ENCODE measurements around the gene MED27. TPM values are rescaled to one million over a fixed set of nuclear protein-coding genes. Genes with fewer than 3 reads are reported as not detected.

MED27 gene
- total and polyA plus RNA-seq, 2 of the 4 experiments (the other 2 are of a cell fraction): 50.2 to 63.4 TPM

DNA sequence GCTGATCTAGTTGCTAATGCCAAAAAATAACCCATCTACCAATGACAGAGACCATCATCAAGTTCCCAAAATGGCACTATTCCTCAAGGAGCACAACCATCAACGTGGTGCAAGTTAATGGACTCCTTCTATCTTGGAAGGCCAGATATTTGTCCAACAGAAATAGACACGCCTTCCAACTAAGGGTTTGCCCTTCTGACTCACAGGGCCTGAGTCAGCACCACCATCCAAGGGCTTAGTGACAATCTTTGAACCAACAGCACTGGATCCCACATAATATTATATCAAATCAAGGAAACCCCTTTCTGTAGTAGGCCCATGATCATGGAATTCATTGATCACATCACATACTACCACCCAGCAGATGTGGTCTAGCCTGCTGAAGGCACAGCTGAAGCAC lies 84.3 kb downstream of the MED27 start:
- H3K27ac ChIP-seq (ENCODE audit: insufficient read depth, low read length): no peak overlapping the region
- intact Hi-C loops (cut with micrococcal nuclease): no loop called here
- BruUV-seq (replicated peaks): no TSS peak

More for the DNA sequence above, 84.3 kb downstream of the MED27 start:
- WGBS, 2 experiments (ENCODE audit: extremely low coverage in 2 of 2, insufficient read length in 1 of 2): 90% methylated on average over 2 of the region's 2 CpGs; no CpG with 5 or more reads in 1 of the 2 experiments
- Histone ChIP-seq H3K4ac (ENCODE audit: low read depth, low read length) (no peak overlapping the region), H2BK20ac (ENCODE audit: low read depth, low read length) (no peak overlapping the region), H2BK5ac (ENCODE audit: low read depth, low read length, poor library complexity, severe bottlenecking) (no peak overlapping the region), H4K20me1 (ENCODE audit: insufficient read depth, low read length) (peaks cover 4% of the 10 kb centered on the region; the same call in 1 of the 2 replicates), H3K9me1 (ENCODE audit: insufficient read depth, low read length) (peaks cover 5% of the 10 kb centered on the region), H4K8ac (ENCODE audit: low read depth in 2 of 2, low read length in 2 of 2) (no peak overlapping the region), H4K91ac (ENCODE audit: insufficient read depth, low read depth, low read length) (no peak overlapping the region), H3K27me3 (ENCODE audit: control insufficient read depth, insufficient read depth, low read length) (no peaks in the 10 kb centered on the region), H3K56ac (ENCODE audit: extremely low read depth, insufficient read depth, low read length) (no peak overlapping the region), H3K23ac (ENCODE audit: low read depth, low read length) (no peak overlapping the region), H3K4me1 (ENCODE audit: control insufficient read depth, insufficient read depth, low read length) (peaks cover 11% of the 10 kb centered on the region), H3K4me3 (ENCODE audit: insufficient read depth, low read depth, low read length) (no peak overlapping the region), H3K36me3 (ENCODE audit: control insufficient read depth, insufficient read depth, low read length) (peaks cover 4% of the 10 kb centered on the region; the same call in 1 of the 2 replicates), H4K5ac (ENCODE audit: low read depth, low read length) (no peak overlapping the region), H3K14ac (replicated peaks; ENCODE audit: low read depth, low read length) (no peak overlapping the region), H2BK15ac (ENCODE audit: low read depth, low read length) (no peak overlapping the region; the same call in 2 of the 3 replicates), H3K79me1 (ENCODE audit: low read depth in 1 of 2, low read length in 2 of 2) (peaks cover 55 to 75% of the 10 kb centered on the region in 2 experiments), H2AFZ (replicated peaks; ENCODE audit: low read length, poor library complexity) (no peak overlapping the region), H2AK5ac (ENCODE audit: low read depth, low read length) (no peak overlapping the region), H2BK120ac (ENCODE audit: low read depth, low read length) (no peak overlapping the region), H2AK9ac (replicated peaks; ENCODE audit: low read depth, low read length, poor library complexity) (no peak overlapping the region), H3K9ac (ENCODE audit: low read depth, low read length) (no peak overlapping the region), H3K18ac (ENCODE audit: low read depth, low read length) (no peak overlapping the region), H3K4me2 (ENCODE audit: low read depth, low read length) (no peak overlapping the region), H3K9me3 (ENCODE audit: control insufficient read depth, insufficient read depth, low read length) (peaks cover 6% of the 10 kb centered on the region)
- ATAC-seq (ENCODE audit: low read depth): peak; percentile 36; the same call in 1 of the 2 replicates
- dilution Hi-C loops (cut with HindIII; ENCODE audit: low sequenced_read_pairs, unreplicated experiment) (no loop called here), in situ Hi-C loops (cut with MboI; ENCODE audit: low sequenced_read_pairs) (no loop called here)
- DNase-seq: peak; percentile 37
- ChIA-PET POLR2A (ENCODE audit: unreplicated experiment) (no interaction called here), CTCF (no interaction called here)
- TF ChIP-seq MAFK (IDR thresholded peaks at IDR 0.05; ENCODE audit: low read depth, low read length): peak; percentile 53
- no peak for TF ChIP-seq CHD1 (IDR thresholded peaks at IDR 0.05; ENCODE audit: low read depth, low read length)
